ENCODE measurements around the gene NPVF. TPM values are rescaled to one million over a fixed set of nuclear protein-coding genes. Genes with fewer than 3 reads are reported as not detected.

The NPVF gene
- total RNA-seq, 1 experiment from 2014 or later = not detected

DNA sequence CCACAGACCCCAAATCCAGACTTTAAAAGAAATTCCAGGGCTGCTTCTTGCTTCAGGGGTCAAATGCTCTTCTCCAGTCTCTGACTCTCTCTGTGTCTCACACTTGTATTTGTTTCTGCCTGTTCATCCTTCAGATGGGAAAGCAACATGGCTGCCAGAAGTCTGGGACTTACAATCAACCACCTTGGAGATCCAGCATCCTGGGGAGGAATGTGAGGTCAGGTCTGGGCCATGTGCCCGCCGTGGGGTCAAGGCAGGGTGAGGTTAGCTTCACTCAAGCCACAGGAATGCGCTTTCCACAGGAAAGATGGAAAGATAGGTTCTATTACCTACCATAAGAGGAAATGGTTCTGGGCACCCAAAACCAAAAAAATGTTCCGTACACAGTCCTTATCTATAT lies 34.3 kb upstream of the NPVF start:
- ChIA-PET POLR2A (no interaction called here), CTCF (no interaction called here)
- Mint-ChIP-seq H3K27me3 (ENCODE audit: insufficient read depth, unreplicated experiment) (peaks cover 14% of the 10 kb centered on the region), H3K4me3 (ENCODE audit: unreplicated experiment) (no peak overlapping the region), H3K9me3 (ENCODE audit: unreplicated experiment) (no peaks in the 10 kb centered on the region), H3K36me3 (ENCODE audit: insufficient read depth, unreplicated experiment) (no peaks in the 10 kb centered on the region), H3K27ac (ENCODE audit: unreplicated experiment) (no peak overlapping the region), H3K4me1 (ENCODE audit: low read depth, unreplicated experiment) (no peaks in the 10 kb centered on the region)
- no TSS peak for BruUV-seq (replicated peaks)
- Histone ChIP-seq H3K36me3 (ENCODE audit: control insufficient read depth, insufficient read depth, low read length) (no peaks in the 10 kb centered on the region), H3K4me1 (no peaks in the 10 kb centered on the region), H3K9me3 (no peaks in the 10 kb centered on the region), H3K27me3 (replicated peaks; ENCODE audit: control insufficient read depth, insufficient read depth, low read length) (no peaks in the 10 kb centered on the region; the same call in 1 of the 2 replicates), H3K4me3 (ENCODE audit: low read depth, low read length) (no peak overlapping the region)
- intact Hi-C loops (cut with micrococcal nuclease; ENCODE audit: unreplicated experiment) = no loop called here
- DNase-seq = no peak
- TF ChIP-seq, protein P1, sequence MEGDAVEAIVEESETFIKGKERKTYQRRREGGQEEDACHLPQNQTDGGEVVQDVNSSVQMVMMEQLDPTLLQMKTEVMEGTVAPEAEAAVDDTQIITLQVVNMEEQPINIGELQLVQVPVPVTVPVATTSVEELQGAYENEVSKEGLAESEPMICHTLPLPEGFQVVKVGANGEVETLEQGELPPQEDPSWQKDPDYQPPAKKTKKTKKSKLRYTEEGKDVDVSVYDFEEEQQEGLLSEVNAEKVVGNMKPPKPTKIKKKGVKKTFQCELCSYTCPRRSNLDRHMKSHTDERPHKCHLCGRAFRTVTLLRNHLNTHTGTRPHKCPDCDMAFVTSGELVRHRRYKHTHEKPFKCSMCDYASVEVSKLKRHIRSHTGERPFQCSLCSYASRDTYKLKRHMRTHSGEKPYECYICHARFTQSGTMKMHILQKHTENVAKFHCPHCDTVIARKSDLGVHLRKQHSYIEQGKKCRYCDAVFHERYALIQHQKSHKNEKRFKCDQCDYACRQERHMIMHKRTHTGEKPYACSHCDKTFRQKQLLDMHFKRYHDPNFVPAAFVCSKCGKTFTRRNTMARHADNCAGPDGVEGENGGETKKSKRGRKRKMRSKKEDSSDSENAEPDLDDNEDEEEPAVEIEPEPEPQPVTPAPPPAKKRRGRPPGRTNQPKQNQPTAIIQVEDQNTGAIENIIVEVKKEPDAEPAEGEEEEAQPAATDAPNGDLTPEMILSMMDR (IDR thresholded peaks at IDR 0.05; ENCODE audit: insufficient read depth in 1 of 2, low read depth in 1 of 2, low read length in 1 of 2, severe bottlenecking in 1 of 2, unreplicated experiment in 1 of 2) = no peak

DNA sequence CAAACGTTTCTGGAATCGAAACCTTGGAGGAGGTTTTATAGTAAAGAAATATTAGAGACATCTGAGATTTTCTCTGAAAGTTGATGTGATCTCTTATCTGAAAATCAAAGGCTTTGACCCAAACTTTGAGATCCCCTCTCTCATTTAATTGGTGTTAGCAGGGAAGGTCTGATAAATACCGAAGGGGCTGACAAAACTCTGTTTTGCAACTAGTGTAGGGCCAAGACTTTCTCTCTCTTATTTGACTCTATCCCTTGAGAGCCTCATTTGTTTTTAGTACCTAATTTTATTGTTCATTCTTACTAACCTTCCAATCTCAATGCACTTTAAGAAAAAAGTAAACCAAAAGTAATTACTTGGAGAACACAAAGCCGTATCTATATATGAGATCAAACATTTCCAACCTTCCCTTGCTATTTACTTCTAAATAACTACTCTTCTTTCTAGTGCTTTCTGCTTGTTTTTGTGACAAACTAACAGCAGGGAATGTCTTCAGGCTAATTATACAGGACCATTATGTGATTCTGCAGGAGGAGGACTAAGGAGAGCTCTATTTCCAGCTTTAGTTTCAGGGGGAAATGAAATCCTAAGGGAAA lies 33.4 kb upstream of the NPVF start:
- H3K4me3 ChIP-seq (ENCODE audit: low read depth, low read length) = no peak overlapping the region
- H3K9me3 Mint-ChIP-seq (ENCODE audit: unreplicated experiment) = no peaks in the 10 kb centered on the region
- H3K27ac Mint-ChIP-seq (ENCODE audit: unreplicated experiment) = no peak overlapping the region
- DNase-seq = no peak
- no TSS peak for BruUV-seq (replicated peaks)
- no peaks in the 10 kb centered on the region for H3K4me1 Mint-ChIP-seq (ENCODE audit: low read depth, unreplicated experiment)
- no peaks in the 10 kb centered on the region for H3K36me3 Mint-ChIP-seq (ENCODE audit: insufficient read depth, unreplicated experiment)
- peaks cover 16% of the 10 kb centered on the region for H3K27me3 Mint-ChIP-seq (ENCODE audit: insufficient read depth, unreplicated experiment)
- ChIA-PET POLR2A (no interaction called here), CTCF (no interaction called here)
- no peaks in the 10 kb centered on the region for H3K36me3 ChIP-seq (ENCODE audit: control insufficient read depth, insufficient read depth, low read length)
- no peaks in the 10 kb centered on the region; the same call in 1 of the 2 replicates for H3K27me3 ChIP-seq (replicated peaks; ENCODE audit: control insufficient read depth, insufficient read depth, low read length)
- no peak overlapping the region for H3K4me3 Mint-ChIP-seq (ENCODE audit: unreplicated experiment)
- intact Hi-C loops (cut with micrococcal nuclease; ENCODE audit: unreplicated experiment) = no loop called here
- no peaks in the 10 kb centered on the region for H3K4me1 ChIP-seq
- H3K9me3 ChIP-seq = no peaks in the 10 kb centered on the region
- TF ChIP-seq, protein P1 (IDR thresholded peaks at IDR 0.05; ENCODE audit: insufficient read depth in 1 of 2, low read depth in 1 of 2, low read length in 1 of 2, severe bottlenecking in 1 of 2, unreplicated experiment in 1 of 2) = no peak

DNA sequence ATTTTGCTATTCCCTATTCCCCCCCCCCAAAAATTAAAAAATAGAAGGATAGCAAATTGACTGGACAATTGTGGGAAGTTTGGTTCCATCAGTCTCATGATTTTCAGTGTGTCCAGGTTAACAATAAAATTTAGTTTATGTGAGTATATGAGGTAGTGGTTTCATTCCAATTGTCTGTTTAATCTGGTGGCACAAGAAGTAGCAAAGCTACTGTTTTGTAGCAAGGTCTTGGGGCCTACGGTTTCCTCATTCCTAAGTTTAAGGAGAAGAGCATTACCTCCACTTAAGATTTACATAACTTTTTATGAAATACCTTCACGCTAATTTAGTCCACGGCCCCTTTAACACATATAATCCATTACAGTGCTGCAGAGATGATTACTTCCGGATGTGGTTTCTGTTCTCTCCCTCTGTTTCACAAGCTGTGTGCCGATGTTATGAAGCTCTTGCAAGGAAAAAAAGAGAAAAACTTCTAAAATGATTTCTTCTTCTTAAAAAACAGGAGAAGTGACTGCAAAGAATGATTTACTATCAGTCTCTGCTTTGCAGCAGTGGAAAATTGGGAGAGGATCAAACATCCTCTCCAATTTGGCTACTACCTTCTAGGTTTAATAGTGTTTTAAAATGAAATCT lies 32.7 kb upstream of the NPVF start:
- intact Hi-C loops (cut with micrococcal nuclease; ENCODE audit: unreplicated experiment) = no loop called here
- H3K27me3 Mint-ChIP-seq (ENCODE audit: insufficient read depth, unreplicated experiment) = peaks cover 19% of the 10 kb centered on the region

More for the DNA sequence above, 32.7 kb upstream of the NPVF start:
- BruUV-seq (replicated peaks) = no TSS peak
- Mint-ChIP-seq H3K27ac (ENCODE audit: unreplicated experiment) (no peak overlapping the region), H3K36me3 (ENCODE audit: insufficient read depth, unreplicated experiment) (no peaks in the 10 kb centered on the region), H3K4me3 (ENCODE audit: unreplicated experiment) (no peak overlapping the region), H3K4me1 (ENCODE audit: low read depth, unreplicated experiment) (no peaks in the 10 kb centered on the region), H3K9me3 (ENCODE audit: unreplicated experiment) (no peaks in the 10 kb centered on the region)
- POLR2A ChIA-PET = no interaction called here
- Histone ChIP-seq H3K27me3 (replicated peaks; ENCODE audit: control insufficient read depth, insufficient read depth, low read length) (no peaks in the 10 kb centered on the region; the same call in 1 of the 2 replicates), H3K36me3 (ENCODE audit: control insufficient read depth, insufficient read depth, low read length) (no peaks in the 10 kb centered on the region), H3K9me3 (no peaks in the 10 kb centered on the region), H3K4me3 (ENCODE audit: low read depth, low read length) (no peak overlapping the region), H3K4me1 (no peaks in the 10 kb centered on the region)
- DNase-seq = no peak
- TF ChIP-seq, protein P1 (IDR thresholded peaks at IDR 0.05; ENCODE audit: insufficient read depth in 1 of 2, low read depth in 1 of 2, low read length in 1 of 2, severe bottlenecking in 1 of 2, unreplicated experiment in 1 of 2) = no peak
- CTCF ChIA-PET = no interaction called here
